Endodermal cell (in vitro differentiated cells): ENCODE measurements around the gene VRK1. TPM values are rescaled to one million over a fixed set of nuclear protein-coding genes. Genes with fewer than 3 reads are reported as not detected.

Source experiments
- DNase-seq: peaks from one replicate; pipeline ENCODE4 v3.0.0-alpha.2; 2017
- H3K27ac ChIP-seq: 2 replicates; pipeline ENCODE4 v1.5.1; 2013; ENCODE audit warnings: mild to moderate bottlenecking, low read depth, low read length, moderate library complexity
- H3K27me3 ChIP-seq: 2 replicates; pipeline ENCODE4 v1.6.1; 2013; ENCODE audit warnings: mild to moderate bottlenecking, low read length, moderate library complexity; ENCODE audit not compliant: insufficient read depth, control insufficient read depth, poor library complexity, severe bottlenecking
- H3K36me3 ChIP-seq: 2 replicates; pipeline ENCODE4 v1.7.0; 2013; ENCODE audit warnings: mild to moderate bottlenecking, low read length, moderate library complexity; ENCODE audit not compliant: control insufficient read depth, insufficient read depth
- H3K4me1 ChIP-seq: one replicate; pipeline ENCODE4 v1.7.0; 2013; ENCODE audit warnings: low read length; ENCODE audit not compliant: control insufficient read depth, insufficient read depth
- H3K4me3 ChIP-seq: 2 replicates; pipeline ENCODE4 v1.5.1; 2013; ENCODE audit warnings: mild to moderate bottlenecking, low read length, moderate library complexity
- H3K9ac ChIP-seq: 2 replicates; pipeline ENCODE4 v1.6.1; 2013; ENCODE audit warnings: mild to moderate bottlenecking, low read length, moderate library complexity; ENCODE audit not compliant: poor library complexity, severe bottlenecking; ENCODE audit errors: extremely low read depth
- H3K9me3 ChIP-seq: 2 replicates; pipeline ENCODE4 v1.6.1; 2013; ENCODE audit warnings: mild to moderate bottlenecking, low read length, moderate library complexity; ENCODE audit not compliant: control insufficient read depth
- H3K27ac Mint-ChIP-seq: 2 replicates; pipeline ENCODE4 v1.8.0; 2020; ENCODE audit warnings: mixed read lengths
- H3K27me3 Mint-ChIP-seq: 2 replicates; pipeline ENCODE4 v1.8.0; 2021; ENCODE audit warnings: mild to moderate bottlenecking, mixed read lengths; ENCODE audit not compliant: insufficient read depth
- H3K36me3 Mint-ChIP-seq: 2 replicates; pipeline ENCODE4 v1.8.0; 2020; ENCODE audit warnings: low read depth, mixed read lengths
- H3K4me1 Mint-ChIP-seq: 2 replicates; pipeline ENCODE4 v1.8.0; 2020; ENCODE audit warnings: mixed read lengths
- H3K4me3 Mint-ChIP-seq: 2 replicates; pipeline ENCODE4 v1.8.0; 2020; ENCODE audit warnings: mild to moderate bottlenecking, moderate library complexity, mixed read lengths
- H3K9me3 Mint-ChIP-seq: 2 replicates; pipeline ENCODE4 v1.8.0; 2020; ENCODE audit warnings: mild to moderate bottlenecking, mixed read lengths
- WGBS, 2 experiments: methylation state at CpG; one replicate each; pipeline versions ENCODE4 v1.1.5 to v1.1.7; 2013; ENCODE audit warnings: missing lambda C conversion rate in 2 of 2, mixed read lengths in 1 of 2; ENCODE audit not compliant: insufficient coverage in 1 of 2, insufficient read length in 1 of 2; 5-methylcytosine and 5-hydroxymethylcytosine counted together
- total RNA-seq, 2 donors: library from RNA; stranded (reverse); fragmentation: NEBNext Ultra II Directional in 1 of 2; extraction: Animal tissue kit (Norgen Biotek cat#: 25700) in 1 of 2; gene quantifications; 2 replicates in 1 of 2; 3 replicates in 1 of 2; pipeline ENCODE4 v1.2.1, GENCODE V29; 2021
- TF ChIP-seq, protein P1 (sequence below): fragments of 200-600 bp; sonication (generic); conservative IDR thresholded peaks from 2 replicates; pipeline ENCODE4 v1.5.0; 2021; ENCODE audit warnings: antibody characterized with exemption, mild to moderate bottlenecking

Gene VRK1
- total RNA-seq, 2 donors from 2014 or later, result 39.1 to 54.9 TPM

DNA sequence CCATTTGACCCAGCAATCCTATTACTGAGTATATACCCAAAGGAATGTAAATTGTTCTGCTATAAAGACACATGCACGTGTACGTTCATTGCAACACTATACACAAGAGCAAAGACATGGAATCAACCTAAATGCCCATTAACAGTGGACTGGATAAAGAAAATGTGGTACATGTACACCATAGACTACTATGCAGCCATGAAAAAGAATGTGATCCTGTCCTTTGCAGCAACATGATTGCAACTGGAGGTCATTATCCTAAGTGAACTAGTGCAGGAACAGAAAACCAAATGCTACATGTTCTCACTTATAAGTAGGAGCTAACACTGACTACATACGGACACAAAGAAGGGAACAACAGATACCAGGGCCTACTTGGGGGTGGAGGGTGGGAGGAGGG is 45.7 kb upstream of the VRK1 start:
- Mint-ChIP-seq H3K27ac (no peak overlapping the region), H3K4me1 (peaks cover 9% of the 10 kb centered on the region), H3K4me3 (no peak overlapping the region), H3K9me3 (no peaks in the 10 kb centered on the region), H3K36me3 (no peaks in the 10 kb centered on the region), H3K27me3 (peaks cover 4% of the 10 kb centered on the region)
- Histone ChIP-seq H3K27me3 (no peaks in the 10 kb centered on the region), H3K4me1 (no peaks in the 10 kb centered on the region), H3K9me3 (peaks cover 7% of the 10 kb centered on the region), H3K36me3 (no peaks in the 10 kb centered on the region), H3K4me3 (no peak overlapping the region), H3K27ac (no peak overlapping the region), H3K9ac (no peak overlapping the region)
- TF ChIP-seq, protein P1, sequence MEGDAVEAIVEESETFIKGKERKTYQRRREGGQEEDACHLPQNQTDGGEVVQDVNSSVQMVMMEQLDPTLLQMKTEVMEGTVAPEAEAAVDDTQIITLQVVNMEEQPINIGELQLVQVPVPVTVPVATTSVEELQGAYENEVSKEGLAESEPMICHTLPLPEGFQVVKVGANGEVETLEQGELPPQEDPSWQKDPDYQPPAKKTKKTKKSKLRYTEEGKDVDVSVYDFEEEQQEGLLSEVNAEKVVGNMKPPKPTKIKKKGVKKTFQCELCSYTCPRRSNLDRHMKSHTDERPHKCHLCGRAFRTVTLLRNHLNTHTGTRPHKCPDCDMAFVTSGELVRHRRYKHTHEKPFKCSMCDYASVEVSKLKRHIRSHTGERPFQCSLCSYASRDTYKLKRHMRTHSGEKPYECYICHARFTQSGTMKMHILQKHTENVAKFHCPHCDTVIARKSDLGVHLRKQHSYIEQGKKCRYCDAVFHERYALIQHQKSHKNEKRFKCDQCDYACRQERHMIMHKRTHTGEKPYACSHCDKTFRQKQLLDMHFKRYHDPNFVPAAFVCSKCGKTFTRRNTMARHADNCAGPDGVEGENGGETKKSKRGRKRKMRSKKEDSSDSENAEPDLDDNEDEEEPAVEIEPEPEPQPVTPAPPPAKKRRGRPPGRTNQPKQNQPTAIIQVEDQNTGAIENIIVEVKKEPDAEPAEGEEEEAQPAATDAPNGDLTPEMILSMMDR, result no peak
- no peak for DNase-seq
- 50 to 67% methylated on average over 2 to 3 of the region's 3 CpGs for WGBS, 2 experiments

DNA sequence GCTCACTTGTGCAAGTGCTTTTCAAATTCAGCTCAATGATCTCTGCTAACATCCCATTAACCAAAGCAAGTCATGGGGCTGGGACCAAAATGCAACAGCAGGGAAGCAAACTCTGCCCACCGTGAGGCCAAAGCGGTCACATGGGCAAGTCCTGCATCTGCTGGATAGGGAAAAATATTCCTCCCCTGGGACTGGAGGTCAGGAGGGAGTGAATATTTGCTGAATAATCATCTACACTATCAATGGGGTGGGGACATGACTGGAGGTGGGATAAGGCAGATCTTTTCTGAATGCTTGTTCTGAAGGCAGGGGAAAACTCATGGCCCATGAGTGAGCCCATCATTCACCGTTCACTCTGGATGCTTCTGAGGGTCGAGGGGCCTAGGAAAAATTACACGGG is 45.1 kb upstream of the VRK1 start:
- Histone ChIP-seq H3K36me3 (no peaks in the 10 kb centered on the region), H3K27ac (no peak overlapping the region), H3K9me3 (peaks cover 7% of the 10 kb centered on the region), H3K9ac (no peak overlapping the region), H3K4me1 (no peaks in the 10 kb centered on the region), H3K27me3 (no peaks in the 10 kb centered on the region), H3K4me3 (no peak overlapping the region)
- TF ChIP-seq, protein P1, result no peak
- H3K4me1 Mint-ChIP-seq, result peaks cover 9% of the 10 kb centered on the region
- 91 to 97% methylated on average over 5 of the region's 5 CpGs for WGBS, 2 experiments
- peaks cover under 1% of the 10 kb centered on the region for H3K27me3 Mint-ChIP-seq
- H3K27ac Mint-ChIP-seq, result no peak overlapping the region
- no peak for DNase-seq
- no peaks in the 10 kb centered on the region for H3K36me3 Mint-ChIP-seq
- no peak overlapping the region for H3K4me3 Mint-ChIP-seq
- H3K9me3 Mint-ChIP-seq, result no peaks in the 10 kb centered on the region

DNA sequence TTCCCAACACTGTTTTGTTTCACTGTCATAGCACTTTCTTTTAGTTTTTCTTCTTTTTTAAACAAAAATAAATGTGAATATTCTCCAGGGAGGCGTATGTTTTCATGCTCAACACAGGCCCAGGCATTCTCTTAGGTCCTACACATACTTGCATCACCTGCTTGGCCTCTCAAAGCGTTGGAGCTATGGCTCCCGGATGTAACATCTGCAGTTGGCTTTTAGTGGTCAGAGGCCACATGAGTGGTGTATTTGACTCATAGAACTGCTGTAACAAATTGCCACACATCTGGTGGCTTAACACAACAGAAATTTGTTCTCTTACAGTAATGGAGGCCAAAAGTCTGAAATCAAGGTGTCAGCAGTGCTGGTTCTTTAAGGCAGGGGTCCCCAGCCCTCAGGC is 44.6 kb upstream of the VRK1 start:
- Mint-ChIP-seq H3K4me3 (no peak overlapping the region), H3K4me1 (peaks cover 9% of the 10 kb centered on the region), H3K9me3 (no peaks in the 10 kb centered on the region), H3K27ac (no peak overlapping the region), H3K36me3 (no peaks in the 10 kb centered on the region), H3K27me3 (no peaks in the 10 kb centered on the region)
- H3K27ac ChIP-seq, result no peak overlapping the region
- WGBS, 2 experiments, result 94% methylated on average over 2 to 3 of the region's 3 CpGs
- TF ChIP-seq, protein P1, result no peak
- H3K4me3 ChIP-seq, result no peak overlapping the region
- no peaks in the 10 kb centered on the region for H3K4me1 ChIP-seq
- H3K9ac ChIP-seq, result no peak overlapping the region
- peaks cover 7% of the 10 kb centered on the region for H3K9me3 ChIP-seq
- no peaks in the 10 kb centered on the region for H3K27me3 ChIP-seq
- no peak for DNase-seq
- H3K36me3 ChIP-seq, result no peaks in the 10 kb centered on the region
